B cell (primary cell): Measurements from ENCODE around the gene FAM90A26. TPM values are rescaled to one million over a fixed set of nuclear protein-coding genes. Genes with fewer than 3 reads are reported as not detected.
"Not testable (repeated sequence)": the region's sequence is repeated elsewhere in the genome, so short reads cannot be mapped to it uniquely, and the experiment has no call there.

Experiments
- ATAC-seq: fragments of 200-7000 bp; cut with Tn5 transposase; one replicate; pipeline ENCODE4 v1.10.0; 2021; ENCODE audit warnings: low read depth, mild to moderate bottlenecking, moderate number of reproducible peaks, moderate library complexity
- CTCF ChIA-PET: fragments of 350-600 bp; sonication (Branson Sonifier 250); formaldehyde crosslinking; loops from one replicate; lab custom pipeline; 2021; ENCODE audit warnings: antibody characterized with exemption, inconsistent platforms; lab: Charles Lee
- POLR2A ChIA-PET: fragments of 350-600 bp; sonication (Branson Sonifier 250); formaldehyde crosslinking; loops from one replicate; lab custom pipeline; 2021; ENCODE audit warnings: antibody characterized with exemption; lab: Charles Lee
- DNase-seq: peaks from one replicate; pipeline ENCODE4 v3.0.0; 2013
- H2AFZ ChIP-seq: 2 replicates; pipeline ENCODE4 v1.6.1; 2012; ENCODE audit warnings: mild to moderate bottlenecking, low read depth, low read length; ENCODE audit not compliant: insufficient read depth, poor library complexity, severe bottlenecking
- H3K27ac ChIP-seq, 2 donors: 1 replicate in 1 of 2; 2 replicates in 1 of 2; pipeline ENCODE4 v1.5.1; 2012 to 2013; ENCODE audit warnings: low read length in 2 of 2, mild to moderate bottlenecking in 2 of 2, moderate library complexity in 1 of 2
- H3K27me3 ChIP-seq, 4 experiments: fragments of 200-600 bp in 1 of 4; sonication (generic) in 1 of 4; replicated peaks in 1 of 4; 1 replicate in 2 of 4; 2 replicates in 2 of 4; pipeline versions ENCODE4 v1.6.1 to v1.7.0; 2013 to 2016; ENCODE audit warnings: low read length in 3 of 4, mild to moderate bottlenecking in 2 of 4, mixed read lengths in 1 of 4, moderate library complexity in 1 of 4; ENCODE audit not compliant: insufficient read depth in 4 of 4, control insufficient read depth in 3 of 4; ENCODE audit errors: control extremely low read depth in 1 of 4
- H3K36me3 ChIP-seq, 2 experiments: replicated peaks in 1 of 2; 1 replicate in 1 of 2; 2 replicates in 1 of 2; pipeline versions ENCODE4 v1.6.1 to v1.7.1; 2013; ENCODE audit warnings: low read length in 1 of 2; ENCODE audit not compliant: insufficient read depth in 2 of 2, control insufficient read depth in 1 of 2; ENCODE audit errors: control extremely low read depth in 1 of 2, extremely low read depth in 1 of 2
- H3K4me1 ChIP-seq, 2 donors: fragments of 200-600 bp in 1 of 2; sonication (generic) in 1 of 2; 1 replicate in 1 of 2; 2 replicates in 1 of 2; pipeline versions ENCODE4 v1.5.1 to v1.6.1; 2013 to 2017; ENCODE audit warnings: low read length in 2 of 2; ENCODE audit not compliant: control insufficient read depth in 2 of 2, insufficient read depth in 2 of 2
- H3K4me2 ChIP-seq: replicated peaks from 2 replicates; pipeline ENCODE3; 2012; ENCODE audit warnings: mild to moderate bottlenecking, low read depth, low read length; ENCODE audit not compliant: poor library complexity, severe bottlenecking
- H3K4me3 ChIP-seq, 5 experiments: fragments of 200-600 bp in 1 of 5; sonication (generic) in 1 of 5; 1 replicate in 3 of 5; 2 replicates in 2 of 5; pipeline versions ENCODE4 v1.5.1 to v1.7.0; 2011 to 2016; ENCODE audit warnings: low read length in 4 of 5, mild to moderate bottlenecking in 4 of 5, low read depth in 2 of 5, control low read depth in 1 of 5, moderate library complexity in 1 of 5; ENCODE audit not compliant: insufficient read depth in 1 of 5; ENCODE audit errors: control extremely low read depth in 1 of 5, extremely low read depth in 1 of 5
- H3K79me2 ChIP-seq: fragments of 200-600 bp; sonication (generic); one replicate; pipeline ENCODE4 v1.6.0; 2016; ENCODE audit warnings: low read length; ENCODE audit not compliant: control insufficient read depth, insufficient read depth
- H3K9ac ChIP-seq: fragments of 200-600 bp; sonication (generic); 2 replicates; pipeline ENCODE4 v1.6.1; 2017; ENCODE audit warnings: mild to moderate bottlenecking, low read length, moderate library complexity
- H3K9me3 ChIP-seq, 3 donors: one replicate each; pipeline versions ENCODE4 v1.6.1 to v1.7.1; 2013; ENCODE audit warnings: low read length in 2 of 3; ENCODE audit not compliant: control insufficient read depth in 2 of 3, insufficient read depth in 1 of 3; ENCODE audit errors: control extremely low read depth in 1 of 3
- H4K20me1 ChIP-seq: 2 replicates; pipeline ENCODE4 v1.6.0; 2012; ENCODE audit warnings: mild to moderate bottlenecking, low read length; ENCODE audit not compliant: insufficient read depth, control insufficient read depth, poor library complexity, severe bottlenecking
- H3K27ac Mint-ChIP-seq: one replicate; pipeline ENCODE4 v1.8.0; 2021; ENCODE audit warnings: mixed read lengths
- H3K27me3 Mint-ChIP-seq: one replicate; pipeline ENCODE4 v1.8.0; 2021; ENCODE audit warnings: mixed read lengths
- H3K4me1 Mint-ChIP-seq: one replicate; pipeline ENCODE4 v1.8.0; 2021; ENCODE audit warnings: mixed read lengths
- H3K4me3 Mint-ChIP-seq: one replicate; pipeline ENCODE4 v1.8.0; 2021; ENCODE audit warnings: mixed read lengths
- H3K9me3 Mint-ChIP-seq: one replicate; pipeline ENCODE4 v1.8.0; 2022; ENCODE audit warnings: mixed read lengths; ENCODE audit not compliant: insufficient read depth
- WGBS: methylation state at CpG from one replicate; pipeline ENCODE4 v1.1.5; 2013; ENCODE audit warnings: missing lambda C conversion rate; ENCODE audit not compliant: insufficient coverage; 5-methylcytosine and 5-hydroxymethylcytosine counted together
- intact Hi-C: fragments of 100-400 bp; cut with micrococcal nuclease; formaldehyde crosslinking; loops from one replicate; pipeline ENCODE4 v1.10.0; 2022
- polyA plus RNA-seq: library from polyadenylated mRNA; depleted of rRNA; stranded (reverse); fragments of >200 nt; gene quantifications from 2 replicates; pipeline ENCODE4 v1.2.3, GENCODE V29; 2012
- total RNA-seq, 2 donors: library from RNA; stranded (reverse); fragments of 120-200 nt in 1 of 2; gene quantifications; 1 replicate in 1 of 2; 2 replicates in 1 of 2; pipeline versions ENCODE4 v1.2.3 to v1.2.4, GENCODE V29; 2013 to 2022

The FAM90A26 gene
- total and polyA plus RNA-seq, 2 donors (not counting 1 experiment from before 2014, with no cell fraction given): 0.04 TPM; not detected in 1

- DNase-seq, H3K36me3 ChIP-seq, H3K9me3 ChIP-seq, H3K4me1 Mint-ChIP-seq, H3K27me3 Mint-ChIP-seq, H3K79me2 ChIP-seq, H3K27ac ChIP-seq, H3K27ac Mint-ChIP-seq, CTCF ChIA-PET, intact Hi-C loops, H2AFZ ChIP-seq, ATAC-seq, H3K4me3 Mint-ChIP-seq, H3K4me1 ChIP-seq, H3K4me2 ChIP-seq, H3K27me3 ChIP-seq, POLR2A ChIA-PET, H3K4me3 ChIP-seq, H4K20me1 ChIP-seq, H3K9ac ChIP-seq, H3K9me3 Mint-ChIP-seq: not testable (repeated sequence)
- WGBS: no CpG with 5 or more reads among the region's 13 CpGs
Observed at GRCh38 chr4:9219852-9220251, 49.6 kb downstream of the FAM90A26 start, which contains the start of gene USP17L12. Gene USP17L12 (plus strand): TSS chr4:9220152. CDS start chr4:9220152, 0 bp downstream.

GRCh38 chr4:9224596-9224995 is 54.4 kb downstream of the FAM90A26 start, which contains the start of gene USP17L13:
Gene USP17L13 (plus strand): TSS chr4:9224896. CDS start chr4:9224896, 0 bp downstream.
- POLR2A ChIA-PET, H3K27me3 Mint-ChIP-seq: not testable (repeated sequence)

More at GRCh38 chr4:9224596-9224995, 54.4 kb downstream of the FAM90A26 start, which contains the start of gene USP17L13:
- no CpG with 5 or more reads among the region's 14 CpGs for WGBS
- H3K4me3 Mint-ChIP-seq, H3K4me3 ChIP-seq, CTCF ChIA-PET, H3K79me2 ChIP-seq, H2AFZ ChIP-seq, H3K9me3 ChIP-seq, intact Hi-C loops, H3K9ac ChIP-seq, H3K4me2 ChIP-seq, H3K9me3 Mint-ChIP-seq, H3K27ac ChIP-seq, ATAC-seq, H3K27ac Mint-ChIP-seq, H3K27me3 ChIP-seq, H3K36me3 ChIP-seq, H3K4me1 Mint-ChIP-seq, DNase-seq, H4K20me1 ChIP-seq, H3K4me1 ChIP-seq: not testable (repeated sequence)

Other genes with a start within 250 kb of the FAM90A26 start
- gene USP17L10, start 40.2 kb downstream of the FAM90A26 start, total RNA-seq: not detected in 2 replicates
- not detected in 2 replicates for gene USP17L10, start 40.2 kb downstream of the FAM90A26 start, polyA plus RNA-seq
- gene USP17L11, start 45.0 kb downstream of the FAM90A26 start, total RNA-seq: not detected in 2 replicates
- gene USP17L11, start 45.0 kb downstream of the FAM90A26 start, polyA plus RNA-seq: not detected in 2 replicates
- gene USP17L12, start 49.7 kb downstream of the FAM90A26 start, total RNA-seq: not detected in 2 replicates
- gene USP17L12, start 49.7 kb downstream of the FAM90A26 start, polyA plus RNA-seq: not detected in 2 replicates
- gene USP17L13, start 54.5 kb downstream of the FAM90A26 start, total RNA-seq: not detected in 2 replicates
- gene USP17L13, start 54.5 kb downstream of the FAM90A26 start, polyA plus RNA-seq: not detected in 2 replicates
- not detected in 2 replicates for gene USP17L15, start 64.0 kb downstream of the FAM90A26 start, total RNA-seq
- gene USP17L15, start 64.0 kb downstream of the FAM90A26 start, polyA plus RNA-seq: not detected in 2 replicates
- not detected in 2 replicates for gene USP17L17, start 73.5 kb downstream of the FAM90A26 start, total RNA-seq
- gene USP17L17, start 73.5 kb downstream of the FAM90A26 start, polyA plus RNA-seq: not detected in 2 replicates
- gene USP17L18, start 78.2 kb downstream of the FAM90A26 start, total RNA-seq: not detected in 2 replicates
- not detected in 2 replicates for gene USP17L18, start 78.2 kb downstream of the FAM90A26 start, polyA plus RNA-seq
- gene USP17L19, start 83.0 kb downstream of the FAM90A26 start, total RNA-seq: not detected in 2 replicates
- gene USP17L19, start 83.0 kb downstream of the FAM90A26 start, polyA plus RNA-seq: not detected in 2 replicates
- not detected in 2 replicates for gene USP17L20, start 87.7 kb downstream of the FAM90A26 start, total RNA-seq
- gene USP17L20, start 87.7 kb downstream of the FAM90A26 start, polyA plus RNA-seq: not detected in 2 replicates
- not detected in 2 replicates for gene USP17L21, start 92.5 kb downstream of the FAM90A26 start, total RNA-seq
- not detected in 2 replicates for gene USP17L21, start 92.5 kb downstream of the FAM90A26 start, polyA plus RNA-seq
- not detected in 2 replicates for gene USP17L22, start 97.2 kb downstream of the FAM90A26 start, total RNA-seq
- gene USP17L22, start 97.2 kb downstream of the FAM90A26 start, polyA plus RNA-seq: not detected in 2 replicates
- gene USP17L24, start 154.8 kb downstream of the FAM90A26 start, total RNA-seq: not detected in 2 replicates
- not detected in 2 replicates for gene USP17L24, start 154.8 kb downstream of the FAM90A26 start, polyA plus RNA-seq
- gene USP17L25, start 159.5 kb downstream of the FAM90A26 start, total RNA-seq: not detected in 2 replicates
- gene USP17L25, start 159.5 kb downstream of the FAM90A26 start, polyA plus RNA-seq: not detected in 2 replicates
- gene USP17L26, start 164.2 kb downstream of the FAM90A26 start, total RNA-seq: not detected in 2 replicates
- gene USP17L26, start 164.2 kb downstream of the FAM90A26 start, polyA plus RNA-seq: not detected in 2 replicates
- not detected in 2 replicates for gene USP17L5, start 169.0 kb downstream of the FAM90A26 start, total RNA-seq
- gene USP17L5, start 169.0 kb downstream of the FAM90A26 start, polyA plus RNA-seq: not detected in 2 replicates
- not detected in 2 replicates for gene USP17L27, start 173.7 kb downstream of the FAM90A26 start, total RNA-seq
- gene USP17L27, start 173.7 kb downstream of the FAM90A26 start, polyA plus RNA-seq: not detected in 2 replicates
- gene USP17L28, start 178.5 kb downstream of the FAM90A26 start, total RNA-seq: not detected in 2 replicates
- gene USP17L28, start 178.5 kb downstream of the FAM90A26 start, polyA plus RNA-seq: not detected in 2 replicates
- not detected in 2 replicates for gene USP17L29, start 183.2 kb downstream of the FAM90A26 start, total RNA-seq
- gene USP17L29, start 183.2 kb downstream of the FAM90A26 start, polyA plus RNA-seq: not detected in 2 replicates
- gene USP17L30, start 192.7 kb downstream of the FAM90A26 start, total RNA-seq: not detected in 2 replicates
- not detected in 2 replicates for gene USP17L30, start 192.7 kb downstream of the FAM90A26 start, polyA plus RNA-seq